ENCODE measurements around the gene ZNF219. TPM values are rescaled to one million over a fixed set of nuclear protein-coding genes. Genes with fewer than 3 reads are reported as not detected.

ZNF219 gene
- total and polyA plus RNA-seq, 2 of the 13 experiments (the other 11 are each of a cell fraction or from before 2014, with no cell fraction given): 34.5 to 36.6 TPM

GRCh38 chr14:21043974-21044618, 54.4 kb downstream of the ZNF219 start (continued):
- TF ChIP-seq ZNF256 (CRISPR knock-in tag; conservative IDR thresholded peaks at IDR 0.05) (no peak), ZNF790 (CRISPR knock-in tag; IDR thresholded peaks at IDR 0.05; ENCODE audit: borderline replicate concordance) (no peak), PRDM15 (CRISPR knock-in tag; IDR thresholded peaks at IDR 0.05) (no peak), NFIC (IDR thresholded peaks at IDR 0.05; ENCODE audit: low read length) (peak; percentile 32; the same call in 1 of the 2 replicates), ZNF652 (CRISPR knock-in tag; IDR thresholded peaks at IDR 0.05; ENCODE audit: borderline replicate concordance, low read depth) (no peak), ZNF354B (CRISPR knock-in tag; IDR thresholded peaks at IDR 0.05) (no peak), RFX1 (IDR thresholded peaks at IDR 0.05) (no peak), MAF1 (CRISPR knock-in tag; IDR thresholded peaks at IDR 0.05; ENCODE audit: borderline replicate concordance) (no peak), ZNF142 (CRISPR knock-in tag; IDR thresholded peaks at IDR 0.05) (no peak), ZNF7 (CRISPR knock-in tag; IDR thresholded peaks at IDR 0.05) (no peak), SIN3A (IDR thresholded peaks at IDR 0.05; ENCODE audit: borderline replicate concordance, low read depth, low read length) (no peak), RCOR2 (CRISPR knock-in tag; IDR thresholded peaks at IDR 0.05) (peak; percentile 91), ATRX (CRISPR knock-in tag; IDR thresholded peaks at IDR 0.05; ENCODE audit: borderline replicate concordance) (no peak), MED13 (CRISPR knock-in tag; IDR thresholded peaks at IDR 0.05) (no peak), HMG20A (CRISPR knock-in tag; IDR thresholded peaks at IDR 0.05; ENCODE audit: borderline replicate concordance) (no peak), GTF3A (CRISPR knock-in tag; conservative IDR thresholded peaks at IDR 0.05) (no peak), DNMT1 (CRISPR knock-in tag; IDR thresholded peaks at IDR 0.05) (no peak), ZNF589 (CRISPR knock-in tag; conservative IDR thresholded peaks at IDR 0.05) (no peak)
- TF ChIP-seq, protein P1, sequence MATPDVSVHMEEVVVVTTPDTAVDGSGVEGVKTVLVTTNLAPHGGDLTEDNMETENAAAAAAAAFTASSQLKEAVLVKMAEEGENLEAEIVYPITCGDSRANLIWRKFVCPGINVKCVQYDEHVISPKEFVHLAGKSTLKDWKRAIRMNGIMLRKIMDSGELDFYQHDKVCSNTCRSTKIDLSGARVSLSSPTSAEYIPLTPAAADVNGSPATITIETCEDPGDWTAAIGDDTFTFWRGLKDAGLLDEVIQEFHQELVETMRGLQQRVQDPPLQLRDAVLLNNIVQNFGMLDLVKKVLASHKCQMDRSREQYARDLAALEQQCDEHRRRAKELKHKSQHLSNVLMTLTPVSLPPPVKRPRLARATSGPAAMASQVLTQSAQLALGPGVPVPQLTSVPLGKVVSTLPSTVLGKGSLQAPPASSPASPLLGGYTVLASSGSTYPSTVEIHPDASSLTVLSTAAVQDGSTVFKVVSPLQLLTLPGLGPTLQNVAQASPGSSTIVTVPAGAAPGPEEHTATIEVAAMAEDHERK (CRISPR knock-in tag; IDR thresholded peaks at IDR 0.05; ENCODE audit: low read depth): no peak
- TF ChIP-seq, protein P2, sequence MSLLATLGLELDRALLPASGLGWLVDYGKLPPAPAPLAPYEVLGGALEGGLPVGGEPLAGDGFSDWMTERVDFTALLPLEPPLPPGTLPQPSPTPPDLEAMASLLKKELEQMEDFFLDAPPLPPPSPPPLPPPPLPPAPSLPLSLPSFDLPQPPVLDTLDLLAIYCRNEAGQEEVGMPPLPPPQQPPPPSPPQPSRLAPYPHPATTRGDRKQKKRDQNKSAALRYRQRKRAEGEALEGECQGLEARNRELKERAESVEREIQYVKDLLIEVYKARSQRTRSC (CRISPR knock-in tag; IDR thresholded peaks at IDR 0.05; ENCODE audit: low read depth): no peak

Data from HepG2 (cell line).